Effector CD4-positive, alpha-beta T cell (primary cell): ENCODE results near the gene PRKCZ.

Source experiments
- DNase-seq: peaks from one replicate; pipeline ENCODE4 v3.0.0-alpha.2; 2020

Gene PRKCZ

DNA sequence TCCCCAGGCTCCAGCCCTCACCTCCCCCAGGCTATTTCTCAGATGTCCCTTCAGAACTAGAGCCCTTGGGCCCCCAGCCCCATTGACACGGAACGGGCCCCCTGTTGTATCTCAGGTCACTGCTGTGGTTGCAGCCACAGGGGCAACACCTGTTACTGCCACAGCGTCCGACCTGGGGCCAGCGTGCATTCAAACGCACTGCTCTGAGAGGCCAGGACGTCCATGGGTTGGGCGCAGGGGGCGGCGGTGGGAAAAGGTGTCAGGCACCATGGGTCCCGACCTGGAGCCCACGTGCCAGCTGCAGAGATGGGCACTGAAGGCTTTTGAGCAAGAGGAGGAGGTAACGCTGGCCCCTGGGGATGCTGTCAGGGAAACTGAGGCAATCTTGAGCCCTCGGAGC is 131.1 kb downstream of the PRKCZ start:
- DNase-seq: no peak

- DNase-seq: no peak
Observed at GRCh38 chr1:2181752-2182151, 131.5 kb downstream of the PRKCZ start.

- DNase-seq: no peak
Observed at GRCh38 chr1:2182376-2182775, 132.2 kb downstream of the PRKCZ start.

DNA sequence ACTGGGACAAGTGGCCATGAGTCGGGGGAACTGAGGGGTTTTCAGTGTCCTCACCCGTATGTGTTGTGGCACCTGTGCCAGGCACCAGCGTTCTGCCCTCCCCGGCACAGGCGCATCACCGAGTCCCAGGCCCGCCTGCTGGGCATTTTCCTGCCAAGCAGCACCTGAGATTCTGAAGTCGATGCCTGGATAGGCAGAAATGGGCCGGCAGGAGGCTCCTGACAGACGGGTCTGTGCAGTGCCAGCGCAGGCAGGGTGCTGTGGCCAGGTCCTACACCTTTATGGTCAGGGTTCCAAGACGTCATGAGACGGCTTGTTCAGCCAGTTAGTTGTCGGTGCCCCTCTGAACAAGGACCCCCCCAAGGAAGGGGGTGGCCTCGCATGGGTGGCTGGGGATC is 133.7 kb downstream of the PRKCZ start:
- no peak for DNase-seq

DNA sequence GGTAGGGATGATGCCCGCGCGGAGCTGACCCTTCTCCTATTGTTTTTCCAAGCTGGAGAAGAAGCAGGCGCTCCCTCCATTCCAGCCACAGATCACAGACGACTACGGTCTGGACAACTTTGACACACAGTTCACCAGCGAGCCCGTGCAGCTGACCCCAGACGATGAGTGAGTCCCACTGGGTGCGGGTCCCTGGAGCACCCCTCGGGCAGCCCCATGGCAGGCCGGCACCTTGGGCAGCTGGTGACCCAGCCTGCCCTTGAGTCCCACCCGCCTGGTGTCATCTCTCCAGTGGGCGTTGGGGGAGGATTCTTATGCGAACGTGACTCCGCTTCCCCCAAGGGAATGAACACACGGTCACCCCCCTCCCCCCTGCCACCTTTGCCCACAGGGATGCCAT is 134.3 kb downstream of the PRKCZ start:
- no peak for DNase-seq

- DNase-seq: no peak
Observed at GRCh38 chr1:2184934-2185333, 134.7 kb downstream of the PRKCZ start.

DNA sequence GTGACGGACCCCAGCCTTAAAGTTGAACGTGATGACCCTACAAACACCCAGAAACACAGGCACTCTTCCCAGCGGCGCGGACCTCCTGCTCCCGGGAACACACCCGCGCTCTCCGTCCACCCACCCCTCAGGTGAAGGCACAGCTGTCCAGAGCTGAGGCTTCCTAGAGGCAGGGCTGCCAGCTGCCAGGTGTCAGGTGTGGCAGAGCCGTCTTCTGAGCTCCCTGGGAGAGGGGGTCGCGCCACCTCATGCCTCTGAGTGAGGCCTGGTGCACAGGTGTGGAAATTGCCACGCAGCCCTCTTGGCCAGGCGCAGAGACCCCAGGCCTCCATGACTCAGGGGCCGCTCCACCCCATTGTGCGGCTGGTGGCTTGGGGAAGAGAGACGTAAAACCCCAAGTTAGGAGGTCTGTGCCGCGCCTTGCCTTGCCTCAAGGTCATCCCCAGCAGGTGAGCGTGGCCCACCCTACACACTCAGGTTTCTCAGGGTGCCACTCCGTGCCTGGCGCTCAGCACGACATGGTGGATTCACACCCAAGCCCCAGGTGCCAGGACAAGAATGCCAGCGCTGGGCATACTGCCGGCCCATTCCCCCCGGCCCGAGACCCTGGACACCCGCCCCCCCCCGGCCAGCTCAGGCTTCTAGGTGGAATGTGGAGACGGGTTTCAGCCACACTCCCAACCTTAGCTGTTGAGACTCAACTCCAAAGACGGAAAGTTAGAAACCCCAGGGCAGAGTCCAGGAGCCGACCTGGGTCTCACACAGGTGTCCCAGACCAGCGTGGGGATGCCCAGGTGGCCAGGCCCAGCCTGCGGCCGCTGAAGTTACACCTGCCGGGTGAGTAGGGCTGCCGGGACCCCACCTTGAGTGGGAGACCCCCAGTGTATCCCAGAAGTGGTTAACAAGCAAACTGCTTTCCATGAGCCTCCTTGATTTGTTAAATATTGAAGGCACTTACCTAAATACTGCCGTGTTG is 136.0 kb downstream of the PRKCZ start:
- no peak for DNase-seq

GRCh38 chr1:2186901-2187300 is 136.7 kb downstream of the PRKCZ start:
- no peak for DNase-seq

DNA sequence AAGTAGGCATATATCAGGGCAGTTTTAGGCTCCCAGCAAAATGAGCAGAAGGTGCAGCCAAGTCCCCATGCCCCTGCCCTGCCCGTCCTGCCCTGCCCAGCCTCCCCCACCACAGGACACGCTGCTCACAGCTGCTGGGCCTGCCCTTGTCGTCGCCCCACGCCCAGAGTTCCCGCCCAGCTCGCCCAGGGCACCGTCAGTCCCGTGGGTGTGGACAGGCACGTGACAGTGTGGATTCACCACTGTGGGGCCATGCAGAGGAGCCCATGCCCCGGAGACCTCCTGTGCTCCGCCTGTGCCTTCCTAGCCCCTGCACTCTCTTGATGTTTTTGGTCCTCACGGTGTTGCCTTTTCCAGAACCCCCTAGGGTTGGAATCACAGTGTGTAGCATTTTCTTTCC is 137.4 kb downstream of the PRKCZ start:
- DNase-seq: no peak

GRCh38 chr1:2188336-2188735 is 138.1 kb downstream of the PRKCZ start:
- DNase-seq: no peak

GRCh38 chr1:2189459-2190425 is 139.5 kb downstream of the PRKCZ start:
- peak; percentile 87 for DNase-seq

GRCh38 chr1:2190491-2190976 is 140.3 kb downstream of the PRKCZ start:
- no peak for DNase-seq

DNA sequence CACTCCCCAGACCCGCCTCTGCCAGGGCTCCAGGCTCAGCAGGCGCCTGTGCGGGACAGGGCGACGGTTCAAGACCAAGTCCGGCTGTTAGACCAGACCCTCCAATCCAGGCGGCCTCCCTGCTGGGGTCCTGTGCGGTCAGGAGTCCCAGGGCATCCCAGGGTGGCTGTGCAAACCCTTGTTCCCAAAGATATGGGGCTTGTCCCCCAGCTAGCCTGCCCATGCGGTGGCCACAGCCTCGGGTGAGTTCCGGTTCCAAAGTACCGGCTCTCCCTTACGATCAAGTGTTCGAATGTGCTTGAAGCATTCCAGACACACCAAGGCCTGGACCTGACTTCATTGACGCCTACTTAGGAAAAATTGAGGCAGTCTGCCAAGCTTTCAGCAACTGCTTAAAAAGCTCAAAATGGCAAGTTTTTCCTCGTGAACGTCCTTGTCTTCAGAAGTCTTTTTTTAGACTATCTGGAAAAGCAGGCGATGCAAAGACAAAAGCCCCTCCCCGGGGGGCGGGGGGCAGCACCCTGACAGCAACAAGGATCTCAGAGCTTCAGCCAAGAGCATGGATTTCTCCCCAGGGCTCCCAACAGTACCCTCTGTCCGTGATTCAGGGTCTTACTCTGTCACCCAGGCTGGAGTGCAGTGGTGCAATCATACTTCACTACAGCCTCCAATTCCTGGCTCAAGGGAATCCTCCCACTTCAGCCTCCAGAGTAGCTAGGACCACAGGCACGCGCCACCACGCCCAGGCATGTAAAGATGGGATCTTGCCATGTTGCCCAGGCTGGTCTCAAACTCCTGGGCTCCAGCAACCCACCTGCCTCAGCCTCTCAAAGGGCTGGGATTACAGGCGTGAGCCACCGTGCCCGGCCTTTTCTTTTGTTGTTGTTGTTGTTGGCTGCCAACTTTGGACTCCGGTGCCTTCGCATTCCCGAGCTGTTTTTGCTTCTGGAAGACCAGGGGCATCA is 142.1 kb downstream of the PRKCZ start:
- DNase-seq: no peak

DNA sequence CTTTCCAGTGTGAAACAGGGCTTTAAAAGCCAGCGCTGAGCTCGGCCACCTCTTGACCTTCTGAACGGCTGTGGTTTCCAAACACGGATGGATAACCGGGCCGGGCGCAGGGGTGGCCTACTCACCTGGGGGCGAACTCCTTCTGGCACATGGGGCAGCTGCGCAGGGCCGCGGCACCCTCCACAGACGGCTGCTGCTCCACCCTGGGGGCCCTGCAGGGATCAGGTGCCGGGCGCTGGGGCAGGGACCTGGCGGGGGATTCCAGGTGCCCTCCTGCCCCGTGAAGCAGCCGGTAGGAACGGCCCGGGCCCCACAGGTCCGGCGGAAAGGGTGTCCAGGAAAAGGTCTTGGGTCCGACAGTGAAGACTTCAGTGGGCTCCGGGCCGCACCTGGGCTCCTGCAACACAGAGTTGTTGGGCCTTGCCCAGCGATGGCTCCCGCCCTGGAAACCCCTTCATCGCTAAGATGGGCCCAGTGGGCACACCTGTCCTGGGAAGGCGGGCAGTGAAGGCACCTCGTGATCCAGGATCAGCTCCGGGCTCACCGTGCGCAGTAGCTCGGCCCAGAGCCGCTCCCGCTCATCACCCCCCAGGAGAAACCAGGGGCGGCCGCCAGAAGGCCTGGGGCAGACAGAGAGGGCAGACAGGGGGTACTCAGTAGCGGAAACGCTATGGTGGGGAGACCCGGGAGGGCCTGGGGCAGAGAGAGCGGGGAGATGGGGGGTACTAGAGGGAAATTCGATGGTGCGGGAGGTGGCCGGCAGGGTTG is 143.5 kb downstream of the PRKCZ start:
- no peak for DNase-seq

DNA sequence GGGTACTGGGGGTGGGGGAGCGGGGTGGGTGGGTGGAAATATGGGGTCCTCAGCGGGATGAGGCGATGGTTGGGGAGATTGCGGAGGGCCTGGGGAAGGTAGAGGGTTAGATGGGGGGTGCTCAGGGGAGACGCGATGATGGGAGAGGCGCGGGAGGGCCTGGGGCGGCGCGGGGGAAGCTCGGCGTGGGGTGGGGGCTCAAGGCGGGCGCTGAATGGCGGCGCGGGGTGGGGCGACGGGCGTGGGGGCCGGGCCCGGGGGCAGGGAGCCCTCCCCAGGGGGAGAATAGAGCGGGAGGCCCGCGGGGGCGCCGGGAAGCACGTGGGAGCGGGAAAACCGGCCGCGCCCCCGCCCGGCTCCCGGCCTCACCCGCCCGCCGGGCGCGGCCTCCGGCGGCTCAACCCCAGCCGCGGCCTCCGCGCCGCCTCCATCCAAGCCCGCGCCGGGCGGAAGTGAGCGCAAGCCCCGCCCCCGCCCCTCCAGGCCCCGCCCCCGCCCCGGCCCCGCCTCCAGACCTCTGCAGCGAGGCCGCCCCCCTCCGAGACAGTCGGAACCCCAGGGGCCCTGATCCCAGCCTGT is 144.2 kb downstream of the PRKCZ start, which contains the start of gene FAAP20:
FAAP20 (minus strand) TSS at position 454 of the 579 bp plus-strand sequence; CDS start at position 431, 23 bp downstream.
- DNase-seq: peak; percentile 60

DNA sequence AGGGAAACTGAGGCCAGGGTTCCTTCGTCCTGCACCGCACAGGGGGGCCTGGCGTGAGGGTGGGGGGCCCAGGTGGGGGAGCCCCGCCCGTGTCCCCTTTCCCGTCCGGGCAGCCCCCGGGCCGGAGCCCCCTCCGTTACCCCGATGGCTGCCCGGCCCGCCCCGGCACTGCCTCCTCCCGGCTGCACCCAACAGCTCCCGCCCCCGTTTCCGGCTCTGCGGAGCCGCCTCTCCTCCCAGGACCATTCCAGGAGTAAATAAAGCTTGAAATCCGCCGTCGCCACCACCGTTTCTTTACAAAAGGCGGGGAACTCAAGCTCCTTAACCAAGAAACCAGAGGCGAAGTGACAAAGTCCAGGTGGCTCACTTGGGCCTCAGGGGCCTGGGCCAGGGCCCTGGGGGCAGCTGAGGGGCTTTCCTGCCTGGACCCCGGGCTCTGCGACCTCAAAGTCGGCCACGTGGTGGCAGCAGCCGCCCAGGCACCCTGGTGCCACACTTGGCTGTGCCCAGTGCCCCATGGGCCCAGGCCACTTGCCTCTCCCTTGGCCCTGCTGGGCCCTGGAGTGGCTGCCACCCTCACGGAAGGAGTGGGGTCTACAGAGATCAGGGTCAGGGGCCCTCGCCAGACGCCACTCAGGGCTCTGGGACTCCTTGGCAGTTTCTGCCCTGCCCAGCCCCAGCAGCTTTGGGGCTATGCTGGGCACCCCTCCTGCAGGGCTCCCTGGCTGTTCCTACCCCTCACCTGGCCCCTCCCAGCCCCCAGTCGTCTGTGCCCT is 144.9 kb downstream of the PRKCZ start:
- DNase-seq: peak; percentile 86

DNA sequence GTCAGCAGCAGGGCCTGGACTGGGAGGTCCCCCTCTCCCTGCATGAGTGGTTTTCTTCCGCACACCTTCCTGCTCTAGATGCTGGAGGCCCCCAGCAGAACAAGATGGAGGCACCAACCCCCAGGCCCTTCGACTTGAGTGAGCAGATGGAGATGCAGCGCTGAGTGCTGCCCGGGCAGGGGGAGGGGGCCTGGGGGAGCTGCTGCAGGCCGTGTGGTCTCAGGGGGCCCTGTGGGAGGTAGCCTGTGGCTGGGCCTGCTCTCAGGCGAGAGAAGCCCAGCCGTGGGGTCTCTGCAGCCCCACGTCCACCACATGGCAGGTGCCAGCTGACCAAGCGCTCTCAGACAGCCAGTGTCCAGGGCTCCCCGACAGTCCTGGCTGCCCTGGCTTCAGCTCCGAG is 145.6 kb downstream of the PRKCZ start:
- DNase-seq: no peak

GRCh38 chr1:2196901-2197638 is 146.9 kb downstream of the PRKCZ start:
- no peak for DNase-seq

DNA sequence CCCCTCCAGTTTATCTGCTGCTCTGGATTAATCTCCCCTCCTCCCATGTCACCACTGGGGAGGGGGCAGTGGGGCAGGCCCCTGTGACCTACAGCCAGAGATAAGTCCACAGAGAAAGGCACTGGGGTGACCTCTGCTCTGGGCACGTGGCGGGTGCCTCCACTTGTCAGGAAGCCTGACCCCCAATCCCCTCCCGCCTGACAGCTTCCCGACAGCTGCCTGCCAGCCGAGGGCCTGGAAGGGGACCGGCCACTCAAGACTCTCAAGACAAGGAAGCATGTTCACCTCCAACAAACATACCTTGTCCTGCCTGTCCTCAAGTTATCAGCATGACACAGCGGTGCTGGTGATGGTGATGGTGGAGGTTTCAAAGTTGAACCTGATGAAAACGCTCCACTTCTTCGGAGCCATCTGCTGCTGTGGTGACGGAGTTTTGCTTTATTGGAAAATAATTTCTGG is 147.5 kb downstream of the PRKCZ start:
- no peak for DNase-seq
